GM12878 (cell line): ENCODE measurements around the gene ARHGAP45. TPM values are rescaled to one million over a fixed set of nuclear protein-coding genes. Genes with fewer than 3 reads are reported as not detected.

Experiments used
- ATAC-seq: fragments of 200-7000 bp; cut with Tn5 transposase; 3 replicates; pipeline ENCODE4 v1.9.1; 2020; ENCODE audit warnings: mild to moderate bottlenecking, moderate library complexity
- BruUV-seq: library from RNA; stranded (reverse); fragments of 400-500 nt; replicated peaks from 2 replicates; lab custom pipeline; 2021; lab: Mats Ljungman, UMichigan
- CTCF ChIA-PET: fragments of 300-600 bp; sonication (Branson Sonifier 250); formaldehyde crosslinking; extraction: SDS; loops from one replicate; lab custom pipeline; 2021; ENCODE audit warnings: inconsistent platforms; lab: Yijun Ruan, JAX
- POLR2A ChIA-PET: fragments of 350-600 bp; formaldehyde crosslinking; extraction: SDS; loops from one replicate; lab custom pipeline; 2021; ENCODE audit warnings: inconsistent platforms; lab: Charles Lee
- RAD21 ChIA-PET: fragments of 300-600 bp; sonication (Branson Sonifier 250); formaldehyde crosslinking; loops from one replicate; lab custom pipeline; 2023; ENCODE audit warnings: antibody characterized with exemption; ENCODE audit not compliant: unreplicated experiment; lab: Charles Lee
- SMC1A ChIA-PET: fragments of 300-600 bp; sonication (Branson Sonifier 250); formaldehyde crosslinking; loops from one replicate; lab custom pipeline; 2023; ENCODE audit not compliant: unreplicated experiment, uncharacterized antibody; lab: Charles Lee
- DNase-seq: peaks from one replicate; pipeline ENCODE4 v3.0.0-alpha.2; 2011; ENCODE audit warnings: low read depth, low spot score
- FAIRE-seq: peaks from 3 replicates; lab custom pipeline; 2011; peaks lifted over from hg19 to GRCh38; lab: Jason Lieb, UNC
- H2AFZ ChIP-seq: 2 replicates; pipeline ENCODE4 v1.6.0; 2011; ENCODE audit warnings: low read depth, low read length, control low read depth; ENCODE audit not compliant: control insufficient read depth
- H3K27ac ChIP-seq: 2 replicates; pipeline ENCODE4 v1.5.1; 2011; ENCODE audit warnings: control low read depth; ENCODE audit not compliant: control insufficient read depth, insufficient read depth
- H3K27me3 ChIP-seq, 2 experiments: replicated peaks in 1 of 2; 2 replicates each; pipeline versions ENCODE4 v1.6.0 to v1.6.1; 2011; ENCODE audit warnings: low read length in 1 of 2; ENCODE audit not compliant: control insufficient read depth in 2 of 2, insufficient read depth in 2 of 2
- H3K36me3 ChIP-seq, 2 experiments: 2 replicates each; pipeline ENCODE4 v1.5.1; 2011; ENCODE audit warnings: low read length in 1 of 2; ENCODE audit not compliant: control insufficient read depth in 2 of 2, insufficient read depth in 2 of 2
- H3K4me1 ChIP-seq: 2 replicates; pipeline ENCODE4 v1.6.1; 2011; ENCODE audit warnings: mild to moderate bottlenecking, low read length, moderate library complexity, mixed read lengths; ENCODE audit not compliant: control insufficient read depth, insufficient read depth
- H3K4me2 ChIP-seq: 2 replicates; pipeline ENCODE4 v1.6.0; 2011; ENCODE audit warnings: control low read depth; ENCODE audit not compliant: control insufficient read depth, insufficient read depth
- H3K4me3 ChIP-seq: fragments of 200-600 bp; sonication (generic); 2 replicates; pipeline ENCODE4 v1.5.1; 2016
- H3K79me2 ChIP-seq: 2 replicates; pipeline ENCODE4 v1.6.0; 2011; ENCODE audit warnings: low read length; ENCODE audit not compliant: control insufficient read depth, insufficient read depth
- H3K9ac ChIP-seq: 2 replicates; pipeline ENCODE4 v1.8.0; 2011; ENCODE audit warnings: low read length, control low read depth, mixed read lengths; ENCODE audit not compliant: control insufficient read depth, insufficient read depth
- H3K9me3 ChIP-seq: replicated peaks from 3 replicates; pipeline ENCODE4 v1.5.1; 2011; ENCODE audit warnings: mild to moderate bottlenecking, low read length; ENCODE audit not compliant: control insufficient read depth, insufficient read depth
- H4K20me1 ChIP-seq: 2 replicates; pipeline ENCODE4 v1.6.0; 2011; ENCODE audit not compliant: control insufficient read depth, insufficient read depth
- E4F1 ChIP-seq: fragments of 450-650 bp; IDR thresholded peaks from 2 replicates; pipeline ENCODE4 v1.6.1; 2018; ENCODE audit warnings: borderline replicate concordance, mild to moderate bottlenecking; ENCODE audit not compliant: partially characterized antibody
- NR2F1 ChIP-seq: fragments of 450-650 bp; conservative IDR thresholded peaks from 2 replicates; pipeline ENCODE4 v1.6.1; 2017; ENCODE audit warnings: mild to moderate bottlenecking
- WGBS: methylation state at CpG from one replicate; pipeline ENCODE4 v1.1.6; 2016; ENCODE audit warnings: low lambda C conversion rate; ENCODE audit not compliant: insufficient replicate concordance, insufficient coverage; ENCODE audit errors: missing lambda C conversion rate; 5-methylcytosine and 5-hydroxymethylcytosine counted together
- in situ Hi-C: fragments of 300-500 bp; cut with MboI; formaldehyde crosslinking; loops from 9 replicates; pipeline ENCODE4 v1.14.3; 2018; ENCODE audit warnings: mixed read lengths
- intact Hi-C: fragments of 100-400 bp; cut with micrococcal nuclease; formaldehyde crosslinking; loops from one replicate; pipeline ENCODE4 v1.14.2; 2022; ENCODE audit not compliant: unreplicated experiment
- polyA plus RNA-seq, 11 experiments: library from polyadenylated mRNA; depleted of rRNA in 4 of 11; unstranded in 6 of 11; stranded (reverse) in 5 of 11; fragments of >200 nt; fragmentation: Nextera tagmentation in 4 of 11; fragmentation: Illumina TruSeq in 1 of 11; extraction: Ambion mirVana in 4 of 11; extraction: Trizol in 1 of 11; gene quantifications; 1 replicate in 1 of 11; 2 replicates in 10 of 11; pipeline versions ENCODE4 v1.2.1 to v1.2.3, GENCODE V29; 2011 to 2016; ENCODE audit warnings: inconsistent platforms in 2 of 11, missing spikeins in 2 of 11, low read depth in 1 of 11
- total RNA-seq, 4 experiments: library from RNA; depleted of rRNA in 3 of 4; stranded (reverse); fragments of >200 nt in 3 of 4; fragmentation: Illumina TruSeq in 1 of 4; extraction: Trizol in 1 of 4; gene quantifications; 2 replicates each; pipeline versions ENCODE4 v1.2.1 to v1.2.3, GENCODE V29; 2013 to 2021

The ARHGAP45 gene
- total and polyA plus RNA-seq, 10 of the 15 experiments (the other 5 are each of a cell fraction or from before 2014, with no cell fraction given) = 1.4 to 151 (median 59.9) TPM

GRCh38 chr19:1054102-1055027 lies 12.6 kb upstream of the ARHGAP45 start:
- no peak for DNase-seq
- Histone ChIP-seq H3K9ac (no peak overlapping the region), H3K27ac (no peak overlapping the region), H3K79me2 (no peaks in the 10 kb centered on the region), H2AFZ (no peak overlapping the region), H3K9me3 (no peaks in the 10 kb centered on the region), H3K4me2 (no peak overlapping the region), H3K4me1 (no peaks in the 10 kb centered on the region), H3K4me3 (no peak overlapping the region), H3K36me3 (no peaks in the 10 kb centered on the region; a peak in 1 of 4 replicates), H4K20me1 (no peaks in the 10 kb centered on the region), H3K27me3 (no peaks in the 10 kb centered on the region)
- RAD21 ChIA-PET = no interaction called here
- POLR2A ChIA-PET = interaction anchor here (0.6 to 0.7 kb wide), 2 partner anchors 10 to 57 kb away, joined by 3 to 5 read pairs; no protein-coding TSS in a partner anchor
- no TSS peak for BruUV-seq
- no peak for FAIRE-seq
- TF ChIP-seq NR2F1 = 0 out of 2 replicates have a peak, but pooled peaks have one; percentile 7
- no peak for TF ChIP-seq E4F1
- in situ Hi-C loops (no loop called here), intact Hi-C loops (loop anchor here (5.0 kb wide), 1 partner anchor 138 kb away; no protein-coding TSS in a partner anchor)
- CTCF ChIA-PET = interaction anchor here (0.6 to 1.1 kb wide), 2 partner anchors 29 to 149 kb away, joined by 3 to 4 read pairs; no protein-coding TSS in a partner anchor
- SMC1A ChIA-PET = no interaction called here
- ATAC-seq = no peak
- 81% methylated on average over 25 of the region's 28 CpGs for WGBS
